AG04449 (cell line): ENCODE data around the gene LZTS2.

Source experiments
- CTCF ChIA-PET: fragments of 350-600 bp; formaldehyde crosslinking; extraction: SDS; loops from one replicate; lab custom pipeline; 2021; ENCODE audit warnings: antibody characterized with exemption; lab: Yijun Ruan, JAX
- POLR2A ChIA-PET: fragments of 400-600, 350-600 bp; formaldehyde crosslinking; extraction: SDS; loops from one replicate; lab custom pipeline; 2020; ENCODE audit warnings: antibody characterized with exemption, inconsistent platforms; lab: Yijun Ruan, JAX
- DNase-seq: peaks from one replicate; pipeline ENCODE4 v3.0.0-alpha.2; 2010; ENCODE audit warnings: low read depth, low spot score
- H3K4me3 ChIP-seq: 2 replicates; pipeline ENCODE4 v1.5.1; 2011; ENCODE audit warnings: low read depth, mild to moderate bottlenecking, control low read depth, low read length
- TF ChIP-seq, protein P1 (sequence below): IDR thresholded peaks from one replicate; pipeline ENCODE4 v1.5.1; 2011; ENCODE audit warnings: mild to moderate bottlenecking, moderate library complexity, low read length, control low read depth, inconsistent platforms; ENCODE audit not compliant: insufficient read depth; ENCODE audit errors: missing control alignments

The LZTS2 gene

DNA sequence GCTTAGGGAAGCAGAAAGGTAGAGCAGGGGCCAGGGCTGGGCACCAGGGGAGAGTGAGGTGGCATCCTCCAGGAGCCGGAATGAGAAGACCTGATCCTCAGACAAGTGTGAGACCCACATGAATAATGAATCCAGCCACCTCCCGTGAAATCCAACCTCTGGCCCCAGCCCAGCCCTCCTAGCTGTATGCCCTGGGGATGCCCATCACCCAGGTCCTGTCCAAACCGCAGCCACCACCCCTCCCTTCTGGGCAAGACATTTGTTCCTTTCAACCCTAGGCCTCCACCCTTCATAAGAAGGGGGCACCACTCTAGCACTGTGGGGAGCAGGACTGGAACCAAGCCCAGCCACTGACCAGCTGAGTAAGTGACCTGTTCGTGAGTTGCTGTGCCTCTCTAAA, 21.6 kb downstream of the LZTS2 start:
- POLR2A ChIA-PET, result no interaction called here

DNA sequence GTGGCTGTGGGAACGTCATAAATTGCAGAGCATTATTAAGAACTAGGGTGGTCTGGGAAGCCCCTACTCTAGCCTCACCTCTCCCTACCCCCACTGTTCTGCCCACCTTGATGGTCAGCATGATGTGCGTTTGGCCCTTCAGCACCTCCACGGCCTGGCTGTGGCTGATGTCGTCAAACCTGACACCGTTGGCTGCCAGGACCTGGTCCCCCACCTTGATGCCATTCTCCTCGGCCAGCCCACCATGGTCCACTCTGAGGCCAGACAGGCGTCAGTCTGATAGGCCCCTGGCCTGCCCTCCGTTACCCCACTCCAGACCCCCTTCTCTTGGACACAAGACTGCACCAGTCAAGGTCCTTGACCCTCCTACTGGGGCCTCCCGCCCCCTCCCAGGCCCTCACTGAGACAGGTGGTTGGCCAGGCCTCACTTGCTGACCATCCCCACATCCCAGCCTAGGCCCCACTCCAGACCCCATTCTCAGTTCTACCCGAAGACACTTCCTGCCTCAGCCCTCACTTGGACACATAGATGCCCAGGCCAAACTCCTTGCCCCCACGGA, 22.2 kb downstream of the LZTS2 start:
- DNase-seq, result no peak
- ChIA-PET CTCF (interaction anchor here (1.9 to 35.4 kb wide), 2 partner anchors 16 to 34 kb away, joined by 4 to 1481 read pairs; partner anchors contain the start of gene KAZALD1), POLR2A (no interaction called here)
- TF ChIP-seq, protein P1, sequence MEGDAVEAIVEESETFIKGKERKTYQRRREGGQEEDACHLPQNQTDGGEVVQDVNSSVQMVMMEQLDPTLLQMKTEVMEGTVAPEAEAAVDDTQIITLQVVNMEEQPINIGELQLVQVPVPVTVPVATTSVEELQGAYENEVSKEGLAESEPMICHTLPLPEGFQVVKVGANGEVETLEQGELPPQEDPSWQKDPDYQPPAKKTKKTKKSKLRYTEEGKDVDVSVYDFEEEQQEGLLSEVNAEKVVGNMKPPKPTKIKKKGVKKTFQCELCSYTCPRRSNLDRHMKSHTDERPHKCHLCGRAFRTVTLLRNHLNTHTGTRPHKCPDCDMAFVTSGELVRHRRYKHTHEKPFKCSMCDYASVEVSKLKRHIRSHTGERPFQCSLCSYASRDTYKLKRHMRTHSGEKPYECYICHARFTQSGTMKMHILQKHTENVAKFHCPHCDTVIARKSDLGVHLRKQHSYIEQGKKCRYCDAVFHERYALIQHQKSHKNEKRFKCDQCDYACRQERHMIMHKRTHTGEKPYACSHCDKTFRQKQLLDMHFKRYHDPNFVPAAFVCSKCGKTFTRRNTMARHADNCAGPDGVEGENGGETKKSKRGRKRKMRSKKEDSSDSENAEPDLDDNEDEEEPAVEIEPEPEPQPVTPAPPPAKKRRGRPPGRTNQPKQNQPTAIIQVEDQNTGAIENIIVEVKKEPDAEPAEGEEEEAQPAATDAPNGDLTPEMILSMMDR, result no peak
- H3K4me3 ChIP-seq, result no peak overlapping the region

More for the DNA sequence above, 21.6 kb downstream of the LZTS2 start:
- DNase-seq, result no peak
- CTCF ChIA-PET, result interaction anchor here (1.9 to 35.4 kb wide), 2 partner anchors 16 to 34 kb away, joined by 4 to 1481 read pairs; partner anchors contain the start of gene KAZALD1
- no peak overlapping the region for H3K4me3 ChIP-seq
- TF ChIP-seq, protein P1, result no peak

DNA sequence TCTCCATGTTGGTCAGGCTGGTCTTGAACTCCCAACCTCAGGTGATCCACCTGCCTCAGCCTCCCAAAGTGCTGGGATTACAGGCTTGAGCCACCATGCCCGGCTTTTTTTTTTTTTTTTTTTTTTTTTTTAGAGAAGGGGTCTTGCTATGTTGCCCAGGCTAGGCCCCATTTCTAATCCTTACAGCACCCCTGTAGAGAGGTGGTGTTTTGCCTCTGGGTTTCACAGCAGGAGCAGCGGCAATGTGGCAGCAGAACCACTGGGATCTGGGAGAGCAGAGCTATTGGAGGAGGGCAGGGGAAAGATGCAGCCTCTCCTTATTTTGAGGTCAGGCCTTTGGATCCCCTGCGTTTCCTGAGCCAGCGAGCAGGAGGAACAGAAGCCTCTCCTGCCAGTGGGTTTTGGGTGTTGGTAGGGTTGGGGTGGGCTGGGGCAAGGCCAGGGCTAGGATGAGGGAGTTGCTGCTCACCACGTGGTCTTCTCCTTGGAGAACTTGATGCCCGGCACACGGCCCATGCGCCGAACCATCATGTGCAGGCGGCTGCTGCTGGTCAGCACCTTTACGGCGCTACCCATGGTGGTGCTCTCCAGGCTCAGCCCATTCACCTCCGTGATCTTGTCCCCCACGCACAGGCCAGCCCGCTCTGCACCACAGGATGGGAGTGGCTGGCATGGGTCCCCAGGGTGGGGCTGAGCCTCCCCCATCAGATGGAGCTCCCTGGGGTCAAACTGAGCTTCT, 23.5 kb downstream of the LZTS2 start:
- TF ChIP-seq, protein P1, result no peak
- ChIA-PET POLR2A (no interaction called here), CTCF (interaction anchor here (0.6 to 35.4 kb wide), 6 partner anchors 9 to 654 kb away, joined by 3 to 1481 read pairs (median 4); partner anchors contain the start of gene KAZALD1)
- no peak overlapping the region for H3K4me3 ChIP-seq
- DNase-seq, result no peak

DNA sequence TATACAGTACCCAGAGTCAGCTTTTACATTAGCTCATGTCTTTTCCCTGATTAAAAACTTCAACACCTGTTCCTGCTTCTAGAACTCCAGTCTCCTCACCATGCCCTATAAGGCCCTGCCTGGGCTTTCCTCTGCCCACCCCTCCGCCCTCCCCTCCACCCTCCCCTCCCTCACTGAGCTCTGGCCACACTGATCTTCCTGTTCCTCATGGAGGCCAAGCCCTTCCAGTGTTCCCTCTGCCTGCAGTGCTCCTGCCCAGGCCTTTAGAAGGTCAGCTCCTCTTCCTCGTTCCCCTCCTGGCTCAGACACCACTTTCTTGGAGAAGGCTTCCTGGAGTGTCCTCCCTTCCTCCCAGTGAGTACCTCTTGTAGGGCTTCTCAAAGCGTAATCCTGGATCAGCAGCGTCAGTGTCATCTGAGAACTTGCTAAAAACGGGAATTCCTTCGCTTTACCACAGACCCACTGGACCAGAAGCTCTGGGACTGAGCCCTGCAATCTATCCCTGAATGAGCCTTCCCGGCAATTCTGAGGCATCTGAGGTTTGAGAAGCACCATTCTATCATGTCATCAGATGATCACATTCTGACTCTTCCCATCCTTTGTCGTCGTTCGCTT, 27.6 kb downstream of the LZTS2 start:
- no peak overlapping the region for H3K4me3 ChIP-seq
- CTCF ChIA-PET, result interaction anchor here (1.3 to 35.4 kb wide), 5 partner anchors 10 to 33 kb away, joined by 5 to 1481 read pairs (median 242); partner anchors contain the start of genes KAZALD1, LZTS2, MRPL43 and TWNK
- no peak for DNase-seq
- POLR2A ChIA-PET, result no interaction called here
- TF ChIP-seq, protein P1, result no peak

DNA sequence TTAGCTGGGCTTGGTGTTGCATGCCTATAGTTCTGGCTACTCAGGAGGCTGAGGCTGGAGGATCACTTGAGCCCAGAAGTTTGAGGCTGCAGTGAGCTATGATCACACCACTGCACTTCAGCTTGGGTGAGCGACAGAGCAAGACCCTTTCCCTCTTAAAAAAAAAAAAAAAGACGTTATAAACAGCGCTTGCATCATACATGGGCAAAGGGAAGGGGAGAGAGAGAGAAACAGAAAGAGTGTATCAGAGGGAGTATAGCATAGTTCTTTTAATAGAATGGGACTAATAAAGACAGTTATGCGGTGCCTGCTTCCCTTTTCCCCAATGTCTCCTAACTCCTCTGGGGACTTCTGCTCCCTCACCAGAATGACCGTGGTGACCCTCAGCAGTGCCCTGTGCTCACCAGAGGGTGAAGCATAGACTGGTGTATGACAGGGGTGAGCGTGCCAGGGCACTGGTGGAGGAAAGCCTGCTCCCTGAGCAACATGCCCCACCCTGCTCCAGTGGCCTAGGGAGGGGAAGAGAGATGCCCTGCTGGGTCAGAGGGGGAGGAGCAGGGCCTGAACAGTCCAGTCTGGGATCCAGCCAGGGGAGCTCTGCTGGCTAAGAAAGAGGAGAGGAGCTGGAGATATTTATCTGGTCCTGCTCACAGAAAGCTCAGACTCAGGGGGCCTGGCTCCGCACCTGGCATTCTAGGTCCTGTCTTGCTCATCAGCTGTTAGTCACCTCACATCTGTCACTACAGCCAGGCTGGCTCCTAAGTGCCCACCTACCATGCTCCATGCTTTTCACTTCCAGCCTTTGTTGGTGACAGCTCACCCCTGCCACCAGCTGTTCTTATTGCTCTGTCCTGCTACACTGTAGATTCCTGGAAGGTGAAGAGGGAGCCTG, 29.1 kb downstream of the LZTS2 start:
- ChIA-PET CTCF (interaction anchor here (1.3 to 35.4 kb wide), 5 partner anchors 12 to 34 kb away, joined by 5 to 1481 read pairs (median 242); partner anchors contain the start of genes KAZALD1, LZTS2, MRPL43 and TWNK), POLR2A (interaction anchor here (0.9 kb wide), 1 partner anchor 27 kb away, joined by 3 read pairs; no protein-coding TSS in a partner anchor)
- TF ChIP-seq, protein P1, result no peak
- H3K4me3 ChIP-seq, result no peak overlapping the region
- DNase-seq, result no peak
